ENCODE data around the gene NUDT6.

GRCh38 chr4:122922877-122923511, 597 bp upstream of the NUDT6 start:
- TF ChIP-seq, protein P1, sequence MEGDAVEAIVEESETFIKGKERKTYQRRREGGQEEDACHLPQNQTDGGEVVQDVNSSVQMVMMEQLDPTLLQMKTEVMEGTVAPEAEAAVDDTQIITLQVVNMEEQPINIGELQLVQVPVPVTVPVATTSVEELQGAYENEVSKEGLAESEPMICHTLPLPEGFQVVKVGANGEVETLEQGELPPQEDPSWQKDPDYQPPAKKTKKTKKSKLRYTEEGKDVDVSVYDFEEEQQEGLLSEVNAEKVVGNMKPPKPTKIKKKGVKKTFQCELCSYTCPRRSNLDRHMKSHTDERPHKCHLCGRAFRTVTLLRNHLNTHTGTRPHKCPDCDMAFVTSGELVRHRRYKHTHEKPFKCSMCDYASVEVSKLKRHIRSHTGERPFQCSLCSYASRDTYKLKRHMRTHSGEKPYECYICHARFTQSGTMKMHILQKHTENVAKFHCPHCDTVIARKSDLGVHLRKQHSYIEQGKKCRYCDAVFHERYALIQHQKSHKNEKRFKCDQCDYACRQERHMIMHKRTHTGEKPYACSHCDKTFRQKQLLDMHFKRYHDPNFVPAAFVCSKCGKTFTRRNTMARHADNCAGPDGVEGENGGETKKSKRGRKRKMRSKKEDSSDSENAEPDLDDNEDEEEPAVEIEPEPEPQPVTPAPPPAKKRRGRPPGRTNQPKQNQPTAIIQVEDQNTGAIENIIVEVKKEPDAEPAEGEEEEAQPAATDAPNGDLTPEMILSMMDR (conservative IDR thresholded peaks at IDR 0.05) = no peak
- no peak for TF ChIP-seq ZFX (IDR thresholded peaks at IDR 0.05)
